HG02571 (cell line): ENCODE data around the gene PARVA.

ENCODE experiments used
- ATAC-seq: cut with Tn5 transposase; IDR thresholded peaks from one replicate; pipeline ENCODE4 v1.9.1; 2021; ENCODE audit warnings: mild to moderate bottlenecking, moderate library complexity; ENCODE audit not compliant: unreplicated experiment

The PARVA gene

DNA sequence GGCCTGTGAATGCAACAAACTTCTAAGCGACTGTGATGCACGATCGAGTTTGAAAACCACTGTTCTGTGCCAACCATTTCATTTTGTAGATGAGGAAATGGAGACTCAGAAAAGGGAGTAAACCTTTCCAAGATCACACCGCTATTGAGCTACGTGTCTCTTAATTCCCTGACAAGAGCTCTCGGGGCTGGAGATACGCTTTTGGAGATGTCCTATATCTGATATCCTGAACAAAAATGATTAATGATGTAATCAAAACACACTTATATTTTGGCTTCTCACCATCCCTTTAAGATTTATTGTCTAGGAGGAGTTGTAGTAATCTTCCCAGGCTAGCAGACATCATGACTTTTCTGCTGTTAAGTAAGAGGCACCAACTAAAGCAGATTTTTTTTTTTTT lies 1.7 kb upstream of the PARVA start:
- no peak for ATAC-seq

DNA sequence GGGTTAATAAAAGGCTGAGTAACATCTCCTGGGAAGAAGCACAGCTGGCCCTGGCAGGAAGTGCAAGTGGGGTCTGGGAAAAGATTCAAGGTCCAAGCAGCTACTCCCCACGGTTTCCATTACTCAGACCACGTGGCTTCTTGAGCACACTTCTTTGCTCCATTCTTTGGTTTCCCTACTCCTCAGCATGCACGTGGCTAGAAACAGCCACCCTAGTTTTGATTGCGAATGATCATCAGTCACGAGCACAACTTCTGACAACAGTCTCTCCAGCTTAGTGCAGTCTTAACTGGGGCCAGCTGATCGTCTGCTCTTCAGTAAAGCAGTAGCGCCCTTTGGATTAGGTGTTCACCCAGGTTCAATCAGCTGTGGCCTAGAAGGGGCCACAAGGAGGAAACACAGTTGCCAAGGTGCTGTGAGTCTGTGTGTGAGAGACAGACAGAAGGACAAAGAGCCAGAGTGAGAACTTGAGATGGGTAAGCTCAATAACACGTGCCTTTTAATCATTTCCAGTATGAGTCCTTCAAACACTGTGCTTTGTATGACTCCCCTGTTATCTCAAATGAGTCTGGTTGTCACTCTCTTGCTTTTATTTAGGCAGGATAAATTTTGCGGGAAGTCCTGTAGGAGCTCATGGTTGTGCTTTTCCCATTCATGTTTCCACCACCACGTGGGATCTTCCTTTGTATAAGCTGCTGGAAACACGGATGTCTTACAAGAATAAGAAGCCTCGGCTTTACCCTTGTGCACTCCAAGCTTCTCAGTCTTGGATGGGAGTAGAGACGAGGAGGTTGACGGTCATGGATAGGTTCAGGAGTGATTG lies 901 bp upstream of the PARVA start:
- no peak for ATAC-seq

DNA sequence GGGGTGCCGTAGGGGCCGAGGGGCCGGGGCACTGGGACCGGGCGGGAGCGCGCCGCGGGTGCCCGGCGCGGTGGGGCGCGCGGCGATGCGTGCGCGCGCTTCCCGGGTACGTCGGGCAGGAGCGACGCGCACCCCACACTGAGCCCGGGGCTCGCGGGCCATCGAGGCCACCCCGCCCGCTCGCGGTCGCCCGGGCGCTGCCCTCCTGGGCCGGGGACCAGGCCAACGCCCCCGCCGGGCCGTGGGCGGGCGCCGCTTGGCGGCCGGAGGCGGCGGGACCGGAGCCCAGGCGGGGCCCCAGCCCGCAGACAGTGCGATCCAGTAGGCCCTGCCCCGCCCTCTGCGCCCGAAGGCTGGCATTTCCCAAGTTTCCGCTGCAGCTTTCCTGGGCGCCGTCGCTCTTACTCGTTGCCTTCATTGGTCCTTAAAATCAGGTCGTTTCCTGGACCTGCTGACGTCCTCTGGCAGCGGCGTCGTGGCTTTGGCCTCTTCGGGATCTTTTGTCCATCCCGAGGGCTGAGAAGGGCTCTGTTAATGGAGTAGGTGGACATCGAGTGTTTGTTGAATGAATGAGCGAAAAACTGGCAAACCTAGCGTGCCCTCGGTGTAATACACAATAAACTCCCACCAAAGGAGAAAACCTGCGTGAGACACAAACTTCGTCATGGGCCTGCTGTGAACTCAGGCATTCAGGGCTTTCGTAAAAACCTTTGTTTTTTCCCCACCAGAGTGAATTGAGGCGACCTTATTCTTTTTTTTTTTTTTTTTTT lies 638 bp downstream of the PARVA start:
- no peak for ATAC-seq

DNA sequence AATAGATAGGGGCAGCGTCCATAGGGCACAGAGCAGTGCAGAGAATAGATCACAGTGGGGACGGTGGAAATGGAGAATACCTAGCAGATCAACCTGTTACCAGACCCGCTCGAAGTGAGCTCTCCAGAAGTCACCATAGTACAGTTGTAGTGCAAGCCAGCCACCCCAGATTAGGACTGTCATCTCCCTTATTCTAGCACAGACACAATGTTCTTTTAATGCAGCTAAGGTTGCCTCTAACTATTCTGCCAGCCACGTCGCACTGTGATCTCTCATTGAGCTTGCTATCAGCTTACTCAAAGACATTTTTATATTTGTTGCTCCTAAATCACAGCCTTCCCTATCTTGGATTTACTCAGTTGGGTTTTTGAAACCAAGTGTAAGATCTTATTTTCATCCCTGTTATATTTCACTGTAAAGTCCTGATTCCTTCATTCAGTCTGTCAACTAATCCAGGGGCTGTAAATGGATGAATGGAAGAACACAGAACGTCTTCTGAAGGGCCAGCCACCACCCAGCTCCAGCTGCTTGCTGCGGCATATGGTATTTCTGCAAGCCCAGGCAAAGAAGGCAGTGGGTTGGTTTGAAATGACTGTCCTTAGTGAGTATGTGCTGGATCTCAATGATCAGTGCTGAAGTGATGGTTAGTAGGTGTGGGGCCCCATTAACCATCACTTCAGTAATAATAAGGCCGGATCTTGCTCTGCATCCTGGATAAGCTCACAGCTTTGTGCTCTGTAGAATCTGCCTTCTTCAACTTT lies 3.4 kb downstream of the PARVA start:
- ATAC-seq, result no peak

DNA sequence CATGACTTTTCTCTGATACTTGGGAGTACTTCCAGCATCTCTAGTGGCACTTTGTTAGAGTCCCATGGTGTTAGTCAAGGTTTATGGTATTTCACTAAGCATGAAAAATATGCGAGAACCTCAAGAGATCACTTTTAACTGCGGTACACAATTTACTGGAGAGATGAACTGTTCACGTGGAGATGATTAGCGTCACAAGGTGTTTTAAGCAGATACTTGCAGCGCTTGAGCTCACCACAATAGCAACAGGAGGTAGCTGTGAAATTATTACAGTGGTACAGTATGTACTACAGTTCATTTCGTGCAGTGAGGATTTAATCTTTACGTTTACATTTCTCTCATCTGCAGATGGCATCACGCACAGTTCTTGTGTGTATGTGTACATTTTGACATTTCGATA lies 4.5 kb downstream of the PARVA start:
- ATAC-seq, result no peak

DNA sequence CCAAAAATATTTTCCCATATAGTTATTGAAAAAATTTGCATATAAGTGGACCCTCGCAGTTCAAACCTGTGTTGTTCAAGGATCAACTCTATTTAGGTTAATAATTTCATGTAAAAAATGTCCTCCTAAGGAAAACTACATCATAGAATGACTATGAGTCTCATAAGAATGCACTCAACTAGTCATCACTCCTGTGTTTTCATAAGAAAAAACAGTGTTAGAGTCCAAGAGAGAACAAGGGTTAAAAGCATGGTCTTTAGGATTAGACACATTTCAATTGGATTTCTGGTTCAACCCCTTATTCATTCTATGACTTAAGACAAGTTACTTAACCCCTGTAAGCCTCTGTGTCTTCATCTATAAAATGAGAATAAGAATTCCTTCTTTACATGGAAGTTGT lies 5.1 kb downstream of the PARVA start:
- ATAC-seq, result no peak

DNA sequence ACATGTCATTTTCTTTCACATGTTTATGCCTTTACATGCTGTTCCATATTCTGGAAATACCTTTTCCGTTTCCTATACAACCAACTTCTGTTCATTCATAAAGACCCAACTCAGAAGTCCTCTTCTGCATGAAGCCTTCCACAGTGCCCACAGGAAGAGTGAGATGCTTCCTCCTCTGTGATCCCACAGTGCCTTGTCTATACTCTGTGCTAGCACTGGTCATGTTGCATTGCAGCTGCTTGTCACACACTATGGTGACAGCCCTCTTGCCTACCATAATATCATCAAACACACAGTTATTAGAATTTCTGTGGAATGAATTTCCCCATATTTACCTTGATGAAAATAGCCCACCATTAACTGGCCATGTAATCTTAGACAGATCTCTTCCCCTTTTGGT lies 8.9 kb downstream of the PARVA start:
- ATAC-seq, result no peak

DNA sequence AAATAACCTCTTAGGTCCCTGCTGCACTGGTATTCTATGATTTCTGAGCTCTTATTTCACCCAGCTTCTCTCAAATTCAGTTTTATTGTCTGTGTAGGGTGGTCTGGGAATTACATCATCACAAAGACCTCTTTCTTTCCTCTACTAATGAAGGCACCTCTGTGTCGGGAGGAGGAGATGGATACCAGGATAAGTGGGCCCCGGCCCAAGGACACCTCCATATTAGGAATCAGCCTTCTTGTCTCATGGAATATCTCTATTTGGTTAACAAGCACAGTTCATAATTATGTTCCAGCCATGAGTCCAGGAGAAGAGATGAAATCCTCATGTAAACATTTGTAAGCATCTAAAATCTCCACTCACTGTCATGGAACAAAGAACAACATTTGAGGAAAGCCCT lies 9.4 kb downstream of the PARVA start:
- no peak for ATAC-seq

DNA sequence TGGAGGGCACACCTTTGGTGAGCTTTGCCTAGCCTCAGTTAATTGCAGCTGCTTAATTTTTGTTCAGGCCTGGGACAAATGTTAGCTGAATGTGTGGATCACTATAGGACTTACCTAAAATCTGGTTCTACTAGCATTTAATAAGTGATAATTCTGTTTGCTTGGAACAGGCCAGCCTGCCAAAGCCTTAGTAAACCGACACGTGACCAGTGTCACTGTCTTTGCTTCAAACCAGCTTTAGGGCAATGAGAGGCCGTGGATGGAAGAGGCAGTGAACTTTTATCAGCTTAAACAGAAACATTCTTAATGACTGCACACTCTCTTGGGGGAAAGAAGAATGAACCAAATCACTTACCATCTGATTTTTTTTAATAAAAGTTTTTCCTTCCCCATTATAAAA lies 10.8 kb downstream of the PARVA start:
- no peak for ATAC-seq

DNA sequence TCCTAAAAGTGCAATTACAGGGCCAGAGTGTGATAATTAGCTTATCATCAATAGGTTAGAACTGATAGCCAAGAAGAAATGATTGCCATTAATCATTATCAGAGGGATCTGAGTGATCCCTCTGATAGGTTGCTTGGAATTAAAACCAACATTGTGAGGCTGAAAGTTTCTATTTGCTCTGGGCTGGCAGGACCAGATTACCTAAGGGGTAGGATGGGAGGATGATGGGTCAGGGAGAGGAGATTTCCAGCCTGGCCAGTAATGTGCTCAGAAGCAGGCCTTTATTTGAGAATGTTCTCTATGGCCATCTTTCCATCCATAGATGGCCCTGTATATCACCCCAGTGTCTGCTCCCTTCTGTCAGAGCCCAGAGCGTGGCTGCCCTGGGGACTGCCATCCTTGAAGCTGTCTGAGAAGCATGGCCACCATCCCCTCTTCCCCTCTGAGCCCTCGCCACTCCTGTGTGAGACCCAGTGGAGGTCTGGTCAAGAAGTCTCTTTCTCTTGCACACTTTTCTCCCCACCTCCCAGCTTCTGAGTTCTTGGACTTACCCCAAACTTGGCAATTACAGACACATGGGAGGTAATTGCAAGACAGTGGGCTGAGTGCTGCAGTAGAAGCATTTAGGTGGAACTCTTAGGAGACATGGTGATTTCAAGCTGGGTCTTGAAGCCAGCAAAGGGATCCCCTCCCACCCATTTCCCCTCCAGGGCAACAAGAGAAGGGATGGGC lies 11.7 kb downstream of the PARVA start:
- ATAC-seq, result no peak

DNA sequence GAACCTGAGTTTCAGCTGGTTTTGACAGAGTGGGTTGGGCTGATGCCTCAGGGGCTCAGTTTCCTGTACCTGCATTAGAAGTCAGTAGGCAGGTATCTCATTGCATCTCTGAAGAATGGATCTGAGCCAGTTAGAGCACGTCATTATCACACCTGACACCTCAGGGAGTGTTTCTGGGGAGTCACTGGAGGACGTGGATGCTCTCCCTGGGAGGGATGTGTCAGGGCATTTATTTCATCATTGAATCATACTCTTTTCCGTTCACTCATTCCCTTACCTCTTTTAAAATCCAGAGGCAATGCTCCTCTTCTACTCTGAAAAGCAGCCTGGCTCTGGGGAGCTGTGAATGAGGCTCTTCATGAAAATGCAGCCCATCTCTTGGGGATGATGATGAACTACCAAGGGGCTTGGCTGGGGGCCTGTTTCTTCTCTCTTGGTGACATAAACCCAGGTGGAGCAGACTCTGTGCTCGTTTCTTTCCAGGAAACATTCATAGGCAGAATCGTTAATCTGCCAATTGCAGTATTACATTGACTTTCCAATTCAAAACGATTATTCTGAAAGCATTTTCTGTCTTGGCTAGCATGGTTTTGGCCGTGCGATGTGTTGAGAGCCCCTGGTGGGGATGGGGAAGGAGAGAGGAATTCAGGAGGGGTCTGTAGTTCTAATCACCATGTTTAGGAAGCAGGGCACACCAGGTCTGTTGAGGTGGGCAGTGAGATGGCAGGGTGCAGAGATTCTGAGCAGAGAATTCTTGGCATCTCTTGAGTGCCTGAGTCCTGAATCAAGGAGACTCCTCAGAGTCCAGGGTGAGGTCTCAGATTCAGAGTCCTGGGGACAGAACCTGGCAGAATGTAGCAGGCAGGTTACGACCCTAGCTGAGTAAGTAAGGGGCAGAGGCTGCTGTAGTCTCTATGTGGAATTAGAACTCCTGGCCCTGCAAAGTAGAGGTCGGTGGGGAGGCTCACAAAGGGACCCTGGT lies 12.6 kb downstream of the PARVA start:
- ATAC-seq, result no peak

DNA sequence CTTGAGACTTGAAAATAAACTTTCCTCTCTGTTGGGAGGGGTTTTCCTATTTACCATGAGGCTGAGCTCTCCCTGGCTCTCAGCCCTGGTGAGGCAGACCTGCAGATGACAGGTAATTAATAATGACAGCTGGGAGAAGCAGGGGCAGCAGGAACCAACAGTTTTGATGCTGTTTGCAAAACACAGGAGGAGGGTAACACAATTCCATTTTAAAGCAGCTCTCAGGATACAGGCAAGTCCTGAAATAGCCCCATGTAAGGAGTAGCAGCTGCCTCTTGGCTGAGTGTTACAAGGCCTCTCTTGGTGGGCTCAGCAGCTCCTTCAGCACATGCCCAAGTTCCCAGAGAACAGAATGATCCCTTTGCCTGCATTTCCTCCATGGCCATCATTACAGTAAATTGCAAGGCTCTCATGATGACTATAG lies 13.3 kb downstream of the PARVA start:
- no peak for ATAC-seq

DNA sequence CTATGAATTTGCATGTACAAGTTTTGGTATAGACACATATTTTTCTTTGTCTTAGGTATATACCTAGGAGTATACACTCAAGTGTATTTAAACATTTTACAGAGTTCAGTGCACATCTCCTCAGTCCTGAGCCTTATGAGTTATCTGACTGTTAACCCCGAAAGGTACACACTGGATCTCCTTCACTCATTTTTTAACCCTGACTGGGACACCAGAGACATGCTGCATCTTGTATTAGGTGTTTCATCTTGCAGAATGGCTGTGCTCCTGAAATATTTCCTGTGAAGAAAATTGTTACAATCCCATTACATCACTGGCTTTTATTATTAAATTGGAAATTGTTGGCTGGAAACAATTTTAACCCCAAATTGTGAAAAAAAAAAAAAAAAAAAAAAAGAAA lies 15.3 kb downstream of the PARVA start:
- ATAC-seq, result no peak

DNA sequence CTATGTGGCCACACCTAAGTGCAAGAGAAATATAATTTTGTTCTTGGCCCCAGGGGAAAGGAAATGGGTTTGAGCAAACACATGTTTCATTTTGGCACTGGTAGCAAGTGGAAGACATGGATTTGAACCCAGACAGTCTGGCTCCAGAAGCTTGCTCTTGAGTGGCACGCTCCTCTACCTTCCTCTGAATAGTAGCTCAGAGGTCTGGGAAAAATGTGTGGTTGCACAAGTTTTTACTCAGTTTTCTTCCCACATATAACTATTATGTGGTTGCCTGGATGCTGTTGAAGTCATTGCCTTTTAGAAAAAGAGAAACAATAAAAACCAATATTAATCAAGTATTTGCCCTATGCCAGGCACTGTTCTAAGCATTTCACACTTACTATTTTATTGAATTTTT lies 16.3 kb downstream of the PARVA start:
- no peak for ATAC-seq

DNA sequence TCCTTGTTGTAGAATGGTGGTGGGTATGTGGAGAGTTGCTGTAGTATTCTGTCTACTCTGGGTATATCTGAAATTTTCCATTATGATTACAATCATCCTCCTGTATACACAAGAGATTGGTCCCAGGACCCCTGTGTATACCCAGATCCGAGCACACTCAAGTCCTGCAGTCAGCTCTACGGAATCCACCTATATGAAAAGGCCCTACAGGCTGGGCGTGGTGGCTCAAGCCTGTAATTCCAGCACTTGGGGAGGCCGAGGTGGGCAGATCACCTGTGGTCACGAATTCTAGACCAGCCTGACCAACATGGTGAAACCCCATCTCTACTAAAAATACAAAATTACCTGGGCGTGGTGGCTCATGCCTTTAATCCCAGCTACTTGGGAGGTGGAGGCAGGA lies 17.2 kb downstream of the PARVA start:
- no peak for ATAC-seq

DNA sequence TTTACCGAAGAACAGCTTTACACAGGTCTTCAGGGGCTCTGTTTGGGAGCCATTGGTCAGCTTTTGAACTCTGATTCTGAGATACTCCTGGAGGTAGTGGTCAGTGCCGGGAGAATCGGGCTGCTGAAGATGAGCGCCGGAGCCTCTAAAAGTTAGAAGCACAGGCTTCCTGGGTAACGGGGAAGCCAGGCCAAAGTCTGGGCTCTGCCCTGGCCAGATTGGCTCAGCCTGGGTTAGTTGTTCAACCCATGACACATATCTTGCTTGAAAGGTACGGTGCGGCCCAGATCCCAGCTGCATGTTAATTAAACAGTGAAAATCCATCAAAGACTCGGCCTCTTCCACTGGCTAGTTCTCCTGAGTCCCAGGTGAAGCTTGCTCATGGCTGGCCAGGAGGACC lies 18.0 kb downstream of the PARVA start:
- no peak for ATAC-seq

DNA sequence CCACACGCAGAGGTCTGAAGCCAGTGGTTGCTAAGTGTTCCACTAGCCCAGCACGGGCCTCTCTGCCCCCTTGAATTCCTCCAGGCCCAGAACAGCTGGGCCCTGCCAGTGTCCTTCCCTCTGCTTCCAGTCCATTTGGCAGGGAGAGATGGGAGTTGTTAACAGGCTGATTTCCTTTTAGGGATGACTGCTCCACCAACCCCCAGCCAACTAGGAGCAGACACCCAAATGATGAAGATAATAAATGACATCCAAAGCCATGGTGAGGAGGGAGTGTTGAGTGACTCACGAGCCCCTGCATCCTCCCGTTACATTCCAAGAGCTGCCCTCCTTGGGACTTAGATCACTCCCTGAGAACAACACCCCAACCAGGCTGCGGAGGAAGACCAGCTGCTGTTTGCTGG lies 20.6 kb downstream of the PARVA start:
- ATAC-seq, result no peak

DNA sequence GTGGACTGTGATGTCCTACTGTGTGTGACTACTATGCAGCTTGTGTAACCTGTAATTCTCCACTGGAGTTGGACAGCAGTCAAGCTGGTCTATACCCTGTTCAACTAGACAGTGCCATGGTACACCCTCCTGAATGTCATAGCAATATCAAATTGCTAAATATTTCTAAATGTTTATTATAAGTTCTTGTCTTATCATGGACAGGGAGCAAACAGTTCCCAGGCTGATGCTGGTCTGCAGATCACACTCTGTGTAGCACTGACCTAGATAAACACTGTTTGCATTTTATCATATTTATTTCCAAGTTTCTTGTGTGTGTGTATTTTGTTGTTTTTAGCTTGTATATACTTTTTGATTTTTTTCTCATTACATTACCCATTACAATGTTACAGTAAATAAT lies 22.0 kb downstream of the PARVA start:
- no peak for ATAC-seq

DNA sequence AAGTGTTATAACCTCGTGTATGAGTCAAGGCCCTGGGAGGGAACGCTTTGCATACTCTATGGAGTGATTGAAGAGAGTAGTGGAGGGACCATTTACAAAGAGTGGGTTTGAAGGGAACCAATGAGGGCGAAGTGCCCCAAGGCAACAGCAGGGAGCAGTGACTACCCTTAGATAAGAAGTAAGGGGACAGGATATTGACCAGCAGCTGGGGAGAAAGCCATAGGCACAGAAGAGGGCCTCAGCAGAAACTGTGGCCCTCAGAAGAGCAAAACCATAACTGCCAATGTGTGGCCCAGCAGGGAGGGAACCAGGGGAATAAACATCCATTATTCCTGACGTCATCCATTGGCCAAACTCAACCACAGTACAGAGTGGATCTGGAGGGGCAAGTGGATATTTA lies 24.7 kb downstream of the PARVA start:
- no peak for ATAC-seq

DNA sequence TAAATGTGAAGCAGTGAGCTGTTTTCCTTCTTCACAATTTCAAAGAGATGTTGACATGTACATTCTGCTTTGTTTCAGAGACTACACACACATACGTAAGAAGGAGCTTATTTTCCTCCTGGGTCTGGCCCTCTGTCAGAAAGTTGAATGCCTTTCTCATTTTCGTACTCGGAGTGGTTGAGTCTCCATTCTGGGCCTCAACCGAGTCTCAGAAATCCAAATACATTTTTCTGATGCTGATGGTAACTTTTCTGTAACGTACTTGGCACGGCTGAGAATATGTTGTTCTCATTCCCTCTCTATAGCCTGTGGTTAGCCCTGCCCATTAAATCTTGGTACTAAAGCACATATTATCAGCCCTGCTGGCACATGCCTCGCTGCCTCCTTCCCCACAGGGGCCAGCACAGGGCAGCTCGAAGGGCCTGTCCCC lies 25.3 kb downstream of the PARVA start:
- no peak for ATAC-seq
